Epithelial cell of proximal tubule (primary cell): ENCODE data around the gene DAW1. TPM values are rescaled to one million over a fixed set of nuclear protein-coding genes. Genes with fewer than 3 reads are reported as not detected.

ENCODE experiments used
- DNase-seq: peaks from one replicate; pipeline ENCODE4 v3.0.0-alpha.2; 2011; ENCODE audit warnings: low read depth
- H3K4me3 ChIP-seq: 2 replicates; pipeline ENCODE4 v1.5.1; 2011; ENCODE audit warnings: low read depth, mild to moderate bottlenecking, low read length
- total RNA-seq: library from RNA; depleted of rRNA; stranded (reverse); fragments of >200 nt; gene quantifications from 2 replicates; pipeline ENCODE4 v1.2.3, GENCODE V29; 2015
- TF ChIP-seq, protein P1 (sequence below): conservative IDR thresholded peaks from 2 replicates; pipeline ENCODE4 v1.5.1; 2012; ENCODE audit warnings: low read depth, mild to moderate bottlenecking, low read length

The DAW1 gene
- total RNA-seq, 1 donor from 2014 or later, result 1.6 TPM

DNA sequence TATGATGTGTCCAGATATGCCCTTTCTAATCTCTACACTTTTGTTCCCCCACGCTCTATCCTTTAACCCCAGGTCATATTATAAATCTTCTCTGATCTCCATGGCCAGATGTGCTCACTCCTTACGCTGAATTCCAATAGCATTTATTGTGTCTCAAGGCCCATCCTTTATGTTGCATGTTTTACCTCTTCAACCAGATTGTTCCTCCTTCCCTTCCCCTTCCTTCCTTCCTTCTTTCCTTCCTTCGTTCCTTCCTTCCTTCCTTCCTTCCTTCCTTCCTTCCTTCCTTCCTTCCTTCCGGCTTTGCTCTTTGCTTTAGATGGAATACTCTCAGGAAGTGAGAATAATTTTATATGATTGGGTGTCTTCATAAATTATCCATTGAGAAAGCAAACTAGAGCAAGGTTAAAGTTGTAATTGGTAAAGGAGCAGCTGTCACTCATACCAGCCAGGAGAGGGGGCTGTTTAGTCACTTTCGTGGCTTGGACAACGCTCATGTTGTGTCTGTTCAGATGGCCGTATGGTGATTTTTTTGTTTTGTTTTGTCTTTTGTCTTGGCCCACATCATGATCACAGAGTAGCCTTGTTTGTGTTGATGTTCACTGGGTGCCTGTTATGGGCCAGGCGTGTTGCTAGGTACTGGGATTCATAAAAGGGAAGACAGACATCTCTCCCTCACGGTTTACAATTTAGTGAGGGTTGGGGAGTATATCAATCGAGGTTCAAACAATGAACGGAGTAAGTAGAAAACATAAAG, 68.0 kb downstream of the DAW1 start:
- TF ChIP-seq, protein P1, sequence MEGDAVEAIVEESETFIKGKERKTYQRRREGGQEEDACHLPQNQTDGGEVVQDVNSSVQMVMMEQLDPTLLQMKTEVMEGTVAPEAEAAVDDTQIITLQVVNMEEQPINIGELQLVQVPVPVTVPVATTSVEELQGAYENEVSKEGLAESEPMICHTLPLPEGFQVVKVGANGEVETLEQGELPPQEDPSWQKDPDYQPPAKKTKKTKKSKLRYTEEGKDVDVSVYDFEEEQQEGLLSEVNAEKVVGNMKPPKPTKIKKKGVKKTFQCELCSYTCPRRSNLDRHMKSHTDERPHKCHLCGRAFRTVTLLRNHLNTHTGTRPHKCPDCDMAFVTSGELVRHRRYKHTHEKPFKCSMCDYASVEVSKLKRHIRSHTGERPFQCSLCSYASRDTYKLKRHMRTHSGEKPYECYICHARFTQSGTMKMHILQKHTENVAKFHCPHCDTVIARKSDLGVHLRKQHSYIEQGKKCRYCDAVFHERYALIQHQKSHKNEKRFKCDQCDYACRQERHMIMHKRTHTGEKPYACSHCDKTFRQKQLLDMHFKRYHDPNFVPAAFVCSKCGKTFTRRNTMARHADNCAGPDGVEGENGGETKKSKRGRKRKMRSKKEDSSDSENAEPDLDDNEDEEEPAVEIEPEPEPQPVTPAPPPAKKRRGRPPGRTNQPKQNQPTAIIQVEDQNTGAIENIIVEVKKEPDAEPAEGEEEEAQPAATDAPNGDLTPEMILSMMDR, result peak; percentile 72
- DNase-seq, result peak; percentile 6
- no peak overlapping the region for H3K4me3 ChIP-seq

DNA sequence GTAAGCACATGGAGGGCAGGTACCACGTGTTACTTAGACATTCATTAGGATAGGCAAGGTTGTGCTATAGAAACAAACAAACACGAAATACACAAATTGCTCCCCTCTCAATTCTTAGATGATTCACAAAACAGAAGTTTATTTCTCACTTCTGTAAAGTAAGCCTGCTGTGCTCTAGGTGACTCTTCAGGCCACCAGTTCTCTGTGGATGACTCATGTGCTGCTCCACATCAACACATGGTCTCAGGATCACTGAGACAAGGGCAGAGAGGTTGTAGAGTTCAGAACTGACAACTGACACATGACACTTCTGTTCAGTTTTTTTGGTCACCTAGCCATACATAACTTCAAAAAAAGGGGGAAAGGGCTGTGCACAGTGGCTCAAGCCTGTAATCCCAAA, 70.6 kb downstream of the DAW1 start:
- H3K4me3 ChIP-seq, result no peak overlapping the region
- TF ChIP-seq, protein P1, result no peak
- DNase-seq, result peak; percentile 13

GRCh38 chr2:227942965-227943364, 71.5 kb downstream of the DAW1 start:
- H3K4me3 ChIP-seq, result no peak overlapping the region
- TF ChIP-seq, protein P1, result no peak
- DNase-seq, result no peak

DNA sequence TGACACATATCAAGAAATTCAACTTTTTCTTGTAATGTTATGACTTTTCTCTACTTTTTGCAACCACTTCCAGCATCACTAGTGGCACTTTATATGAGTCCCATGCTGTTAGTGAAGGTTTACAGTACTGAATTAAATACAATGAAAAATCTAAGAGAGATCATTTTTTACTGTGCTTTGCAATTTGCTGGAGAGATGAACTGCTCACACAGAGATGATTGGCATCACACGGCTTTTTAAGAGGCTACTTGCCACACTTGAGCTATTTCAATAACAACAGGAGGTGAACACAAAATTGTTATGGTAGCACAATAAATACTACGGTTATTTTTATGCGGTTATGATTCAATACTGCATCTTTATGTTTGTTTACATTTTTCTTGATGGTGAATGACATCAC, 88.9 kb downstream of the DAW1 start:
- no peak overlapping the region for H3K4me3 ChIP-seq
- DNase-seq, result no peak
- TF ChIP-seq, protein P1, result no peak

- TF ChIP-seq, protein P1, result no peak
- H3K4me3 ChIP-seq, result no peak overlapping the region
- no peak for DNase-seq
Measured at GRCh38 chr2:227971619-227972230, 100.3 kb downstream of the DAW1 start.

DNA sequence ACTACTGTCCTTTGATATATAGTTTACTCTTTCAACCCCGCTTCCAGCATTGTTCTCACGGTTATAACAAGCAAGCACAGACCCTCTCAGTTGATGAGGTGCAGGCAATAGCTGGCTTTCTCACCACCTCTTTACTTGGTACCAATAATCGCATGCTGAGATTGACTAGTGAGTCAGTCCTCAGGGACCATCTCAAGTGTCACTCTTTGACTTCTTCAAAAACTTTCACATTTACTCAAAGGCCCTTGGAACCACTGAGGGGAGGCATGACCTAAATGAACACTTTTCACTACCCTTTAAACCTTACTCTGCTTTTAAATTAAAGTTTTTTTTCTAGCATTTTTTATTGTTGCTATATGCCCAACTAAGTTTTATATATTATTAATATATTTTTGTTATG, 101.8 kb downstream of the DAW1 start:
- no peak for DNase-seq
- TF ChIP-seq, protein P1, result no peak
- no peak overlapping the region for H3K4me3 ChIP-seq

Other genes starting within 250 kb of the DAW1 start
- gene SCYGR5, start 204.8 kb upstream of the DAW1 start, total RNA-seq, result not detected in 2 replicates
- gene SLC19A3, start 153.6 kb upstream of the DAW1 start, total RNA-seq, result 0.17 and 0.29 TPM in 2 replicates
- gene SCYGR6, start 146.9 kb upstream of the DAW1 start, total RNA-seq, result not detected in 2 replicates
- gene SCYGR7, start 143.3 kb upstream of the DAW1 start, total RNA-seq, result not detected in 2 replicates
- not detected in 2 replicates for gene SCYGR8, start 125.7 kb upstream of the DAW1 start, total RNA-seq
- 1.0 and 1.2 TPM in 2 replicates for gene CCL20, start 57.8 kb upstream of the DAW1 start, total RNA-seq